HG03108 (cell line): ENCODE results near the gene GOLGA8G.
"Not testable (repeated sequence)": the region's sequence is repeated elsewhere in the genome, so short reads cannot be mapped to it uniquely, and the experiment has no call there.

Experiments
- ATAC-seq: cut with Tn5 transposase; IDR thresholded peaks from one replicate; pipeline ENCODE4 v1.9.1; 2021; ENCODE audit warnings: moderate library complexity; ENCODE audit not compliant: unreplicated experiment

Gene GOLGA8G, protein sequence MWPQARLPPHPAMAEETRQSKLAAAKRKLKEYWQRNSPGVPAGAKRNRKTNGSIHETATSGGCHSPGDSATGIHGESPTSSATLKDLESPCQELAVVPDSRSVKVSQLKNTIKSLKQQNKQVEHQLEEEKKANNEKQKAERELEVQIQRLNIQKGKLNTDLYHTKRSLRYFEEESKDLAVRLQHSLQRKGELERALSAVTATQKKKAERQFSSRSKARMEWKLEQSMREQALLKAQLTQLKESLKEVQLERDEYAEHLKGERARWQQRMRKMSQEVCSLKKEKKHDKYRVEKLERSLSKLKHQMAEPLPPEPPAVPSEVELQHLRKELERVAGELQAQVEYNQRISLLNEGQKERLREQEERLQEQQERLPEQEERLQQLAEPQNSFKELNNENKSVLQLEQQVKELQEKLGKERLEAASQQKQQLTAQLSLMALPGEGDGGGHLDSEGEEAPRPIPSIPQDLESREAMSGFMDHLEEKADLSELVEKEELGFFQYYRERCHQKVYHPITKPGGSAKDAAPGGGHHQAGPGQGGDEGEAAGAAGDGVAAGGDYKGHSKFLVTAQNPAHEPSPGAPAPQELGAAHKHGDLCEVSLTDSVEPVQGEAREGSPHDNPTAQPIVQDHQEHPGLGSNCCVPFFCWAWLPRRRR

DNA sequence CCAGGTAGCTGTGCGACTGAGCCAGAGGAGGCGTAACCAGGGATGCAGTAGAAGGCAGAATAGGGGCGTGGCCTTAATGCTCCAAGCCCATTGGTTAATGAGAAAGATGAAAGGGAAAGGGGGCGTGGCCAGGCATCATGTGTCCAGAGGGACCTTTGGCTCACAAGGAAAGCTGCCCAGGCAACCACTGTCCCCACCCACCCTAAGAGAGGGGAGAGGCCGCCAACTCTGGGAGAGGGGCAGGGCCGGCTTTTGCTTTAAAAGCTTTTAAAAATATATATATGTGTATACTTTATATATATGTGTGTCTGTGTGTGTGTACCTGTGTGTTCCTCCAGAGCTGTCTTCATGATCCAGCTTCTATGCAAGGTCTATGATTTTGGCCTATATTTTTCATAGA, at the start of gene GOLGA8G:
Gene GOLGA8G (minus strand): TSS at position 18 of the 400 bp plus-strand sequence. CDS start 62 bp downstream, outside the sequence.
- ATAC-seq, result not testable (repeated sequence)

DNA sequence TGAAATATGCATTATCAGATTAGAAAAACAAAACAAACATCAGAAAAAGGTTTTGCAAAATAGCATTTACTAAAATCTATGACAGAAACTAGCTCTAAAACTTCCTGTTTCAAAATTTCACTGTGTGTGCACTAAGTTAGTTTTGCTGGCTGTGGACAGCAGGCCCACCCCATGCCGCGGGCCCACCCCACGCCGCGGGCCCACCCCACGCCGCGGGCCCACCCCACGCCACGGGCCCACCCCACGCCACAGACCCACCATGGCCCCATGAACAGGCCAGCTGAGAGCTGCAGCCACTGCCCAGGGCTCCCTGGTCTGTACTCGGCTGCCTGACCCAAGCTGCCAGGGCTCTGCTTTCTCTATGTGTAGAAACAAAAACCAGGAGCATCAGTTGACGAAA, 40.6 kb upstream of the GOLGA8G start:
- ATAC-seq, result not testable (repeated sequence)

DNA sequence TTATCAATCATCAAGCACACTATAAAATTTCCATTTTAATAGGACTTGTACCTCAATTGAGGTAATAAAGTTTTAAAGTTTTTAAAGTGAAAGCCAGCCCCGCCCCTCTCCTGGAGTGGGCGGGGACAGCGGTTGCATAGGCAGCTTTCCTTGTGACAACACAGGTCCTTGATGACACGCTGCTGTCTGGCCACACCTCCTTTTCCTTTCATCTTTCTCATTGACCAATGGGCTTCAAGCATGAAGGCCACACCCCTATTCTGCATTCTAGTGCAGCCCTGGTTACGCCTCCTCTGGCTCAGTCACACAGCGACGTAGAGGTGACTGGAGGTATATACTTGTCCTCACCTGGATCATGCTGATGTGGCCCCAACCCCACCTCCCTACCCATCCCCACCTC, 20.5 kb upstream of the GOLGA8G start, which contains the start of gene GOLGA6L25:
Gene GOLGA6L25 (plus strand): TSS at position 301 of the 400 bp plus-strand sequence. CDS start 61 bp downstream, at position 362.
- not testable (repeated sequence) for ATAC-seq

DNA sequence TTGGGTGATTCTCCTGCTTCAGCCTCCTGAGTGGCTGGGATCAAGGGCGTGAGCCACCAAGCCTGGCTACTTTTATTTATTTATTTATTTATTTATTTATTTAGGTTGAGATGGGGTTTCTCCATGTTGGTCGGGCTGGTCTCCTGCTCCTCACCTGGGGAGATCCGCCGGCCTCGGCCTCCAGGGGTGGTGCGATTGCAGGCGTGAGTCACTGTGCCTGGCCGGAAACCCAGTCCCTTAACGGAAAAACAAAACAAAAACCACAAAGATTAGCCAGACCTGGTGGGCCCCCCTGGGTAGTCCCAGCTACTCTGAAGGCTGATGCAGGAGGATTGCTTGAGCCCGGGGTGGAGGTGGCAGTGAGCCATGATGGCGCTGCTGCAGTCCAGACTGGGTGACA, 17.6 kb downstream of the GOLGA8G start:
- not testable (repeated sequence) for ATAC-seq

- not testable (repeated sequence) for ATAC-seq
Measured at GRCh38 chr15:28514128-28514527, 18.6 kb downstream of the GOLGA8G start.

- ATAC-seq, result not testable (repeated sequence)
Measured at GRCh38 chr15:28508217-28508889, 24.4 kb downstream of the GOLGA8G start.

DNA sequence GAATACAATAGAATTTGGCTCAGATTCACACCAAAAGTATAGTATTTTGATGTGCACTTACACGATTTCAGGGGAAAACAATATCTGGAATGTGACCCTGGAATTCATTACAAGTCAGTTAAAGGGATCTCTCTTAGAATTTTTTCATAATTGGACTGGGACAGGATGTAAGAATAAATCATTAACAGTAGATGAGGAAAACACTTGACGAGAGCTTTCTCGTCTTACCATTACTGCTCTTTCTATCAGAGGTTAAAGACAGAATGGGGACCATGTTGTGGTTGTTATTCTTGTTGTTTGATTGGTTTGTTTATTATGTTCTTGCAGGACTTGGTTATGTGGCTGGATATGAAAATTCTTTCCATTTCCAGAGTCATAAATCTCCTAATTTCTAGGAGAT, 51.4 kb downstream of the GOLGA8G start:
- not testable (repeated sequence) for ATAC-seq
